CD4-positive, alpha-beta memory T cell (primary cell): ENCODE results near the gene TGFB3. TPM values are rescaled to one million over a fixed set of nuclear protein-coding genes. Genes with fewer than 3 reads are reported as not detected.

ENCODE experiments used
- CTCF ChIA-PET: fragments of 350-600 bp; sonication (Branson Sonifier 250); formaldehyde crosslinking; loops from one replicate; lab custom pipeline; 2021; ENCODE audit warnings: inconsistent platforms; ENCODE audit not compliant: partially characterized antibody; lab: Charles Lee
- POLR2A ChIA-PET: fragments of 350-600 bp; sonication (Branson Sonifier 250); formaldehyde crosslinking; loops from one replicate; lab custom pipeline; 2021; ENCODE audit not compliant: partially characterized antibody; lab: Charles Lee
- DNase-seq, 5 donors: peaks; one replicate each; pipeline versions ENCODE4 v3.0.0 to v3.0.0-alpha.2; 2020 to 2022; ENCODE audit warnings: mixed read lengths in 1 of 5
- H3K27ac ChIP-seq: one replicate; pipeline ENCODE4 v1.7.0; 2013; ENCODE audit warnings: low read depth, low read length
- H3K27me3 ChIP-seq: 2 replicates; pipeline ENCODE4 v1.7.0; 2013; ENCODE audit warnings: mild to moderate bottlenecking, low read length, moderate library complexity; ENCODE audit not compliant: insufficient read depth
- H3K36me3 ChIP-seq: 2 replicates; pipeline ENCODE4 v1.7.0; 2013; ENCODE audit warnings: mild to moderate bottlenecking, low read length, moderate library complexity; ENCODE audit not compliant: insufficient read depth
- H3K4me1 ChIP-seq: 2 replicates; pipeline ENCODE4 v1.7.0; 2013; ENCODE audit warnings: mild to moderate bottlenecking, low read length, moderate library complexity; ENCODE audit not compliant: insufficient read depth
- H3K4me3 ChIP-seq, 2 donors: one replicate each; pipeline ENCODE4 v1.7.0; 2013; ENCODE audit warnings: low read length in 2 of 2, mild to moderate bottlenecking in 1 of 2
- H3K9me3 ChIP-seq, 2 donors: one replicate each; pipeline ENCODE4 v1.7.0; 2013; ENCODE audit warnings: low read length in 2 of 2, control low read depth in 1 of 2; ENCODE audit not compliant: control insufficient read depth in 1 of 2
- H3K27ac Mint-ChIP-seq, 7 donors: one replicate each; pipeline ENCODE4 v1.8.0; 2020 to 2021; ENCODE audit warnings: mixed read lengths in 7 of 7, mild to moderate bottlenecking in 6 of 7, inconsistent platforms in 3 of 7, moderate library complexity in 3 of 7
- H3K27me3 Mint-ChIP-seq, 2 donors: one replicate each; pipeline ENCODE4 v1.8.0; 2020 to 2021; ENCODE audit warnings: mixed read lengths in 2 of 2
- H3K36me3 Mint-ChIP-seq, 2 donors: one replicate each; pipeline ENCODE4 v1.8.0; 2020 to 2021; ENCODE audit warnings: mixed read lengths in 2 of 2, inconsistent platforms in 1 of 2, mild to moderate bottlenecking in 1 of 2
- H3K4me1 Mint-ChIP-seq, 4 donors: one replicate each; pipeline ENCODE4 v1.8.0; 2020 to 2021; ENCODE audit warnings: mixed read lengths in 4 of 4, mild to moderate bottlenecking in 1 of 4
- H3K4me3 Mint-ChIP-seq, 8 donors: one replicate each; pipeline ENCODE4 v1.8.0; 2020 to 2021; ENCODE audit warnings: mixed read lengths in 8 of 8, mild to moderate bottlenecking in 7 of 8, moderate library complexity in 6 of 8, inconsistent platforms in 3 of 8
- H3K9me3 Mint-ChIP-seq, 8 donors: one replicate each; pipeline ENCODE4 v1.8.0; 2020 to 2021; ENCODE audit warnings: mixed read lengths in 8 of 8, mild to moderate bottlenecking in 5 of 8, inconsistent platforms in 3 of 8, moderate library complexity in 1 of 8
- intact Hi-C: fragments of 100-400 bp; cut with micrococcal nuclease; formaldehyde crosslinking; loops from one replicate; pipeline ENCODE4 v1.15.1; 2023
- polyA plus RNA-seq, 2 donors: library from polyadenylated mRNA; unstranded; fragments of 300-500 nt; fragmentation: Illumina TruSeq; gene quantifications; one replicate each; pipeline ENCODE4 v1.2.3, GENCODE V29; 2021
- total RNA-seq, 2 experiments: library from RNA; stranded (reverse); gene quantifications; one replicate each; pipeline ENCODE4 v1.2.3, GENCODE V29; 2021

Gene TGFB3
- total and polyA plus RNA-seq, 4 experiments from 2014 or later, result 0.29 to 7.2 (median 6.4) TPM; not detected in 1

GRCh38 chr14:75989134-75989533, 7.3 kb upstream of the TGFB3 start:
- H3K27me3 Mint-ChIP-seq, result no peaks in the 10 kb centered on the region

GRCh38 chr14:75987201-75987970, 5.6 kb upstream of the TGFB3 start:
- Mint-ChIP-seq H3K27me3 (no peaks in the 10 kb centered on the region), H3K27ac (peak overlapping the region in 3 of 7 donors; percentile 41 to 78 (median 69)), H3K4me1 (peaks cover 9 to 27% (median 17%) of the 10 kb centered on the region in 4 donors), H3K9me3 (peaks cover 0 to 2% (median 0%) of the 10 kb centered on the region in 8 donors), H3K36me3 (peaks cover 3 to 10% of the 10 kb centered on the region in 2 donors), H3K4me3 (peak overlapping the region in 1 of 8 donors; percentile 9)
- no peak for DNase-seq
- ChIA-PET POLR2A (no interaction called here), CTCF (interaction anchor here (6.9 kb wide), 1 partner anchor 277 kb away, joined by 126 read pairs; no protein-coding TSS in a partner anchor)
- H3K36me3 ChIP-seq, result no peaks in the 10 kb centered on the region
- no peak overlapping the region for H3K27ac ChIP-seq
- no peaks in the 10 kb centered on the region for H3K27me3 ChIP-seq
- H3K9me3 ChIP-seq, result no peaks in the 10 kb centered on the region
- intact Hi-C loops, result loop anchor here (5.0 to 10.0 kb wide), 3 partner anchors 193 to 1107 kb away; partner anchors contain the start of genes CIPC, ERG28 and TTLL5
- H3K4me1 ChIP-seq, result peaks cover 13% of the 10 kb centered on the region
- H3K4me3 ChIP-seq, result no peak overlapping the region

More at GRCh38 chr14:75989134-75989533, 7.3 kb upstream of the TGFB3 start:
- DNase-seq, result no peak
- Mint-ChIP-seq H3K9me3 (no peaks in the 10 kb centered on the region), H3K27ac (no peak overlapping the region), H3K4me1 (peaks cover 9 to 23% (median 14%) of the 10 kb centered on the region in 4 donors), H3K4me3 (no peak overlapping the region), H3K36me3 (peaks cover 8 to 17% of the 10 kb centered on the region in 2 donors)
- Histone ChIP-seq H3K9me3 (no peaks in the 10 kb centered on the region), H3K4me3 (no peak overlapping the region), H3K27me3 (no peaks in the 10 kb centered on the region), H3K4me1 (peaks cover 13% of the 10 kb centered on the region), H3K27ac (no peak overlapping the region), H3K36me3 (no peaks in the 10 kb centered on the region)
- ChIA-PET CTCF (interaction anchor here (1.6 kb wide), 1 partner anchor 83 kb away, joined by 3 read pairs; no protein-coding TSS in a partner anchor), POLR2A (no interaction called here)
- intact Hi-C loops, result loop anchor here (5.0 to 10.0 kb wide), 3 partner anchors 194 to 1106 kb away; partner anchors contain the start of genes CIPC, ERG28 and TTLL5

- H3K9me3 Mint-ChIP-seq, result peaks cover 0 to 2% (median 0%) of the 10 kb centered on the region in 8 donors
- H3K27me3 ChIP-seq, result no peaks in the 10 kb centered on the region
- H3K4me3 Mint-ChIP-seq, result peak overlapping the region; percentile 87 to 94 (median 90)
- intact Hi-C loops, result loop anchor here (5.0 to 10.0 kb wide), 3 partner anchors 192 to 1108 kb away; partner anchors contain the start of genes CIPC, ERG28 and TTLL5
- H3K4me1 Mint-ChIP-seq, result peaks cover 13 to 34% (median 23%) of the 10 kb centered on the region in 4 donors
- H3K27ac ChIP-seq, result peak overlapping the region; percentile 76
- DNase-seq, result no peak
- peak overlapping the region; percentile 78 to 97 (median 94) for H3K27ac Mint-ChIP-seq
- peak overlapping the region in 1 of 2 donors; percentile 83 for H3K4me3 ChIP-seq
- H3K36me3 Mint-ChIP-seq, result peaks cover 0 to 12% of the 10 kb centered on the region in 2 donors
- no peaks in the 10 kb centered on the region for H3K36me3 ChIP-seq
- ChIA-PET CTCF (interaction anchor here (1.0 to 10.7 kb wide), 4 partner anchors 8 to 409 kb away, joined by 3 to 181 read pairs (median 65); no protein-coding TSS in a partner anchor), POLR2A (no interaction called here)
- H3K27me3 Mint-ChIP-seq, result no peaks in the 10 kb centered on the region
- no peaks in the 10 kb centered on the region for H3K9me3 ChIP-seq
- H3K4me1 ChIP-seq, result peaks cover 18% of the 10 kb centered on the region
Observed at GRCh38 chr14:75986439-75986765, 4.6 kb upstream of the TGFB3 start.

- Mint-ChIP-seq H3K27me3 (no peaks in the 10 kb centered on the region), H3K4me1 (peaks cover 15 to 40% (median 27%) of the 10 kb centered on the region in 4 donors), H3K9me3 (peaks cover 0 to 2% (median 0%) of the 10 kb centered on the region in 8 donors), H3K36me3 (peaks cover 0 to 12% of the 10 kb centered on the region in 2 donors), H3K4me3 (peak within 1 kb of the TSS; percentile 87 to 94 (median 90)), H3K27ac (peak within 1 kb of the TSS; percentile 78 to 97 (median 95))
- peak; percentile 89 to 96 (median 90) for DNase-seq
- POLR2A ChIA-PET, result interaction anchor here (1.0 kb wide), 1 partner anchor 277 kb away, joined by 5 read pairs; no protein-coding TSS in a partner anchor
- CTCF ChIA-PET, result interaction anchor here (0.7 to 10.7 kb wide), 10 partner anchors 9 to 409 kb away, joined by 3 to 181 read pairs (median 4); no protein-coding TSS in a partner anchor
- no peaks in the 10 kb centered on the region for H3K27me3 ChIP-seq
- intact Hi-C loops, result loop anchor here (1.0 to 10.0 kb wide), 4 partner anchors 165 to 1109 kb away; partner anchors contain the start of genes CIPC, ERG28, GPATCH2L and TTLL5
- no peaks in the 10 kb centered on the region for H3K36me3 ChIP-seq
- H3K4me1 ChIP-seq, result peaks cover 24% of the 10 kb centered on the region
- H3K27ac ChIP-seq, result peak within 1 kb of the TSS; percentile 76
- peak within 1 kb of the TSS; percentile 81 to 83 for H3K4me3 ChIP-seq
- H3K9me3 ChIP-seq, result no peaks in the 10 kb centered on the region
Observed at GRCh38 chr14:75985618-75986438, 4.0 kb upstream of the TGFB3 start, which contains the start of gene IFT43. Gene IFT43, plus strand, starts transcription at chr14:75985763. Its CDS starts 24 bp downstream, at chr14:75985787.

GRCh38 chr14:75984674-75985073, 2.9 kb upstream of the TGFB3 start:
- intact Hi-C loops, result loop anchor here (1.0 to 10.0 kb wide), 4 partner anchors 167 to 1110 kb away; partner anchors contain the start of genes CIPC, ERG28, GPATCH2L and TTLL5
- H3K4me1 ChIP-seq, result peaks cover 30% of the 10 kb centered on the region
- Mint-ChIP-seq H3K4me1 (peaks cover 19 to 48% (median 36%) of the 10 kb centered on the region in 4 donors), H3K27me3 (no peaks in the 10 kb centered on the region), H3K27ac (peak overlapping the region; percentile 70 to 96 (median 94)), H3K4me3 (peak overlapping the region in 4 of 8 donors; percentile 12 to 94 (median 90)), H3K9me3 (peaks cover 0 to 2% (median 0%) of the 10 kb centered on the region in 8 donors), H3K36me3 (peaks cover 0 to 9% of the 10 kb centered on the region in 2 donors)
- H3K4me3 ChIP-seq, result no peak overlapping the region
- H3K36me3 ChIP-seq, result no peaks in the 10 kb centered on the region
- no peaks in the 10 kb centered on the region for H3K9me3 ChIP-seq
- ChIA-PET CTCF (interaction anchor here (1.0 to 10.7 kb wide), 4 partner anchors 77 to 408 kb away, joined by 3 to 181 read pairs (median 66); no protein-coding TSS in a partner anchor), POLR2A (no interaction called here)
- H3K27ac ChIP-seq, result no peak overlapping the region
- H3K27me3 ChIP-seq, result no peaks in the 10 kb centered on the region
- no peak for DNase-seq

- H3K4me1 ChIP-seq, result peaks cover 43% of the 10 kb centered on the region
- H3K4me3 ChIP-seq, result peak overlapping the region in 1 of 2 donors; percentile 46
- no peak overlapping the region for H3K27ac ChIP-seq
- peak overlapping the region; percentile 70 to 92 (median 78) for H3K4me3 Mint-ChIP-seq
- peaks cover 0 to 3% (median 0%) of the 10 kb centered on the region in 8 donors for H3K9me3 Mint-ChIP-seq
- no peaks in the 10 kb centered on the region for H3K27me3 Mint-ChIP-seq
- no peak for DNase-seq
- H3K4me1 Mint-ChIP-seq, result peaks cover 27 to 65% (median 50%) of the 10 kb centered on the region in 4 donors
- intact Hi-C loops, result loop anchor here (10.0 kb wide), 2 partner anchors 188 to 1112 kb away; partner anchors contain the start of gene CIPC
- no peaks in the 10 kb centered on the region for H3K36me3 ChIP-seq
- CTCF ChIA-PET, result interaction anchor here (0.6 to 10.7 kb wide), 24 partner anchors 9 to 408 kb away, joined by 3 to 181 read pairs (median 4); partner anchors contain the start of gene FLVCR2
- H3K27me3 ChIP-seq, result no peaks in the 10 kb centered on the region
- POLR2A ChIA-PET, result interaction anchor here (0.8 to 2.1 kb wide), 6 partner anchors 16 to 829 kb away, joined by 3 to 13 read pairs (median 5); partner anchors contain the start of genes ANGEL1, ERG28 and TTLL5
- H3K27ac Mint-ChIP-seq, result peak overlapping the region; percentile 56 to 88 (median 86)
- no peaks in the 10 kb centered on the region for H3K9me3 ChIP-seq
- peaks cover 0 to 9% of the 10 kb centered on the region in 2 donors for H3K36me3 Mint-ChIP-seq
Observed at GRCh38 chr14:75983019-75983358, 1.2 kb upstream of the TGFB3 start.
